Activated CD8-positive, alpha-beta T cell treated with anti-CD3 and anti-CD28 coated beads for 36 hours (primary cell): ENCODE results near the gene ACE2. TPM values are rescaled to one million over a fixed set of nuclear protein-coding genes. Genes with fewer than 3 reads are reported as not detected.
A peak's percentile ranks its signal among the peaks of the same experiment; 100 is the strongest.
"Not testable (repeated sequence)": the region's sequence is repeated elsewhere in the genome, so short reads cannot be mapped to it uniquely, and the experiment has no call there.

Experiments
- ATAC-seq: fragments of 200-7000 bp; cut with Tn5 transposase; one replicate; pipeline ENCODE4 v1.10.0; 2021; ENCODE audit warnings: mild to moderate bottlenecking, moderate library complexity
- CTCF ChIA-PET: fragments of 350-600 bp; sonication (Branson Sonifier 250); formaldehyde crosslinking; loops from one replicate; lab custom pipeline; 2021; ENCODE audit warnings: antibody characterized with exemption; lab: Charles Lee
- POLR2A ChIA-PET: fragments of 350-600 bp; sonication (Branson Sonifier 250); formaldehyde crosslinking; loops from one replicate; lab custom pipeline; 2021; ENCODE audit warnings: antibody characterized with exemption; lab: Charles Lee
- DNase-seq: peaks from one replicate; pipeline ENCODE4 v3.0.0-alpha.2; 2020
- H3K27ac Mint-ChIP-seq: one replicate; pipeline ENCODE4 v1.8.0; 2021; ENCODE audit warnings: mild to moderate bottlenecking, mixed read lengths
- H3K27me3 Mint-ChIP-seq: one replicate; pipeline ENCODE4 v1.8.0; 2021; ENCODE audit warnings: mixed read lengths
- H3K36me3 Mint-ChIP-seq: one replicate; pipeline ENCODE4 v1.8.0; 2021; ENCODE audit warnings: low read depth, mixed read lengths
- H3K4me1 Mint-ChIP-seq: one replicate; pipeline ENCODE4 v1.8.0; 2021; ENCODE audit warnings: low read depth, mixed read lengths
- H3K4me3 Mint-ChIP-seq: one replicate; pipeline ENCODE4 v1.8.0; 2021; ENCODE audit warnings: mild to moderate bottlenecking, moderate library complexity, mixed read lengths
- H3K9me3 Mint-ChIP-seq: one replicate; pipeline ENCODE4 v1.8.0; 2021; ENCODE audit warnings: mixed read lengths
- CTCF ChIP-seq: fragments of 200-600 bp; IDR thresholded peaks from one replicate; pipeline ENCODE4 v1.8.0; 2022; ENCODE audit warnings: antibody characterized with exemption, mild to moderate bottlenecking
- intact Hi-C: fragments of 100-400 bp; cut with micrococcal nuclease; formaldehyde crosslinking; loops from one replicate; pipeline ENCODE4 v1.10.0; 2022
- total RNA-seq, 2 experiments: library from RNA; stranded (reverse); gene quantifications; one replicate each; pipeline ENCODE4 v1.2.3, GENCODE V29; 2021

The ACE2 gene
- total RNA-seq: not detected

- Mint-ChIP-seq H3K27me3 (peaks cover 3% of the 10 kb centered on the region), H3K4me3 (no peak within 1 kb of the TSS), H3K4me1 (no peaks in the 10 kb centered on the region), H3K27ac (no peak within 1 kb of the TSS), H3K9me3 (no peaks in the 10 kb centered on the region), H3K36me3 (no peaks in the 10 kb centered on the region)
- CTCF ChIA-PET: no interaction called here
- intact Hi-C loops: no loop called here
- TF ChIP-seq CTCF: no peak
- DNase-seq: no peak
- ATAC-seq: no peak
- POLR2A ChIA-PET: no interaction called here
These were observed at the start of gene ACE2 for GRCh38 chrX:15600745-15601144. Gene ACE2 (minus strand): TSS chrX:15600960. CDS start chrX:15600911, 49 bp downstream.

- H3K27ac Mint-ChIP-seq, H3K36me3 Mint-ChIP-seq, POLR2A ChIA-PET, CTCF ChIA-PET, DNase-seq, H3K27me3 Mint-ChIP-seq, H3K4me3 Mint-ChIP-seq, H3K9me3 Mint-ChIP-seq: not testable (repeated sequence)
- peak; percentile 64 for ATAC-seq
- intact Hi-C loops: loop anchor here (10.0 kb wide), 1 partner anchor 153 kb away; the partner anchor contains the start of gene PIR
- H3K4me1 Mint-ChIP-seq: peaks cover 13% of the 10 kb centered on the region
These were observed 46.8 kb upstream of the ACE2 start for GRCh38 chrX:15647510-15647909.

- H3K27ac Mint-ChIP-seq: no peak overlapping the region
- H3K27me3 Mint-ChIP-seq: no peaks in the 10 kb centered on the region
- peaks cover 13% of the 10 kb centered on the region for H3K4me1 Mint-ChIP-seq
- CTCF ChIA-PET: no interaction called here
- no peak for TF ChIP-seq CTCF
- no peaks in the 10 kb centered on the region for H3K36me3 Mint-ChIP-seq
- no peaks in the 10 kb centered on the region for H3K9me3 Mint-ChIP-seq
- no peak for DNase-seq
- no peak overlapping the region for H3K4me3 Mint-ChIP-seq
- no peak for ATAC-seq
- POLR2A ChIA-PET: no interaction called here
- intact Hi-C loops: loop anchor here (10.0 kb wide), 1 partner anchor 152 kb away; the partner anchor contains the start of gene PIR
These were observed 45.8 kb upstream of the ACE2 start for GRCh38 chrX:15646543-15646942.

GRCh38 chrX:15646031-15646430 lies 45.3 kb upstream of the ACE2 start:
- intact Hi-C loops: loop anchor here (10.0 kb wide), 1 partner anchor 151 kb away; the partner anchor contains the start of gene PIR
- peaks cover 13% of the 10 kb centered on the region for H3K4me1 Mint-ChIP-seq
- ATAC-seq (no peak), DNase-seq (no peak)
- no peaks in the 10 kb centered on the region for H3K36me3 Mint-ChIP-seq
- CTCF ChIA-PET: no interaction called here
- POLR2A ChIA-PET: no interaction called here
- no peak overlapping the region for H3K27ac Mint-ChIP-seq
- H3K4me3 Mint-ChIP-seq: no peak overlapping the region
- H3K9me3 Mint-ChIP-seq: no peaks in the 10 kb centered on the region
- TF ChIP-seq CTCF: no peak
- no peaks in the 10 kb centered on the region for H3K27me3 Mint-ChIP-seq

GRCh38 chrX:15645266-15645665 lies 44.5 kb upstream of the ACE2 start:
- Mint-ChIP-seq H3K27me3 (no peaks in the 10 kb centered on the region), H3K36me3 (no peaks in the 10 kb centered on the region), H3K4me1 (peaks cover 13% of the 10 kb centered on the region), H3K9me3 (no peaks in the 10 kb centered on the region), H3K4me3 (no peak overlapping the region), H3K27ac (no peak overlapping the region)
- CTCF ChIA-PET: no interaction called here
- intact Hi-C loops: loop anchor here (10.0 kb wide), 1 partner anchor 150 kb away; the partner anchor contains the start of gene PIR
- TF ChIP-seq CTCF: no peak
- ATAC-seq: no peak
- POLR2A ChIA-PET: no interaction called here
- DNase-seq: no peak

GRCh38 chrX:15644560-15644872 lies 43.8 kb upstream of the ACE2 start:
- intact Hi-C loops: loop anchor here (10.0 kb wide), 1 partner anchor 150 kb away; the partner anchor contains the start of gene PIR
- no peak for DNase-seq
- H3K4me1 Mint-ChIP-seq: peaks cover 13% of the 10 kb centered on the region

More at GRCh38 chrX:15644560-15644872, 43.8 kb upstream of the ACE2 start:
- ChIA-PET CTCF (no interaction called here), POLR2A (no interaction called here)
- Mint-ChIP-seq H3K27me3 (no peaks in the 10 kb centered on the region), H3K9me3 (no peaks in the 10 kb centered on the region), H3K36me3 (no peaks in the 10 kb centered on the region), H3K4me3 (no peak overlapping the region), H3K27ac (no peak overlapping the region)
- ATAC-seq: no peak
- TF ChIP-seq CTCF: no peak
